GM23338 (cell line): ENCODE results near the gene DTX1. TPM values are rescaled to one million over a fixed set of nuclear protein-coding genes. Genes with fewer than 3 reads are reported as not detected.

Experiments used
- ATAC-seq: fragments of 200-7000 bp; cut with Tn5 transposase; 3 replicates; pipeline ENCODE4 v1.9.1; 2020
- DNase-seq: peaks from one replicate; pipeline ENCODE4 v3.0.0-alpha.2; 2015; ENCODE audit warnings: low spot score
- H2AFZ ChIP-seq: fragments of 200-600 bp; sonication (generic); 2 replicates; pipeline ENCODE4 v1.8.0; 2016; ENCODE audit warnings: antibody characterized with exemption, mild to moderate bottlenecking, moderate library complexity
- H3F3A ChIP-seq: fragments of 200-600 bp; sonication (generic); replicated peaks from 2 replicates; pipeline ENCODE4 v1.8.0; 2017; ENCODE audit warnings: antibody characterized with exemption, mixed run types, low read depth
- H3K27ac ChIP-seq: fragments of 200-600 bp; sonication (generic); 2 replicates; pipeline ENCODE4 v1.6.1; 2016; ENCODE audit warnings: low read depth
- H3K27me3 ChIP-seq: fragments of 200-600 bp; sonication (generic); 2 replicates; pipeline ENCODE4 v1.8.0; 2016; ENCODE audit warnings: mild to moderate bottlenecking, mixed run types, moderate library complexity; ENCODE audit not compliant: insufficient read depth
- H3K36me3 ChIP-seq: fragments of 200-600 bp; sonication (generic); 2 replicates; pipeline ENCODE4 v1.8.0; 2016; ENCODE audit warnings: mild to moderate bottlenecking; ENCODE audit not compliant: insufficient read depth
- H3K4me1 ChIP-seq: fragments of 200-600 bp; sonication (generic); 2 replicates; pipeline ENCODE4 v1.8.0; 2016; ENCODE audit warnings: mild to moderate bottlenecking, moderate library complexity; ENCODE audit not compliant: insufficient read depth
- H3K4me2 ChIP-seq: fragments of 200-600 bp; sonication (generic); 2 replicates; pipeline ENCODE4 v1.7.1; 2017; ENCODE audit warnings: mixed run types
- H3K4me3 ChIP-seq: fragments of 200-600 bp; sonication (generic); 2 replicates; pipeline ENCODE4 v1.6.1; 2016; ENCODE audit warnings: mixed run types
- H3K79me2 ChIP-seq: fragments of 200-600 bp; sonication (generic); replicated peaks from 2 replicates; pipeline ENCODE4 v1.8.0; 2017; ENCODE audit warnings: mild to moderate bottlenecking; ENCODE audit not compliant: insufficient read depth
- H3K9me2 ChIP-seq: fragments of 200-600 bp; sonication (generic); 2 replicates; pipeline ENCODE4 v1.8.0; 2017; ENCODE audit not compliant: insufficient read depth
- H4K20me1 ChIP-seq: fragments of 200-600 bp; sonication (generic); replicated peaks from 2 replicates; pipeline ENCODE4 v1.8.0; 2017; ENCODE audit warnings: mild to moderate bottlenecking; ENCODE audit not compliant: insufficient read depth
- H3K27ac Mint-ChIP-seq: 2 replicates; pipeline ENCODE4 v1.8.0; 2020; ENCODE audit warnings: inconsistent platforms, mild to moderate bottlenecking, moderate library complexity, mixed read lengths
- H3K27me3 Mint-ChIP-seq: 3 replicates; pipeline ENCODE4 v1.8.0; 2022; ENCODE audit warnings: low read depth, mild to moderate bottlenecking, moderate library complexity, mixed read lengths, inconsistent platforms; ENCODE audit not compliant: insufficient read depth, poor library complexity
- H3K36me3 Mint-ChIP-seq: 3 replicates; pipeline ENCODE4 v1.8.0; 2021; ENCODE audit warnings: low read depth, mild to moderate bottlenecking, inconsistent platforms, moderate library complexity, mixed read lengths
- H3K4me1 Mint-ChIP-seq: 3 replicates; pipeline ENCODE4 v1.8.0; 2020; ENCODE audit warnings: mild to moderate bottlenecking, inconsistent platforms, mixed read lengths
- H3K4me3 Mint-ChIP-seq: 3 replicates; pipeline ENCODE4 v1.8.0; 2021; ENCODE audit warnings: moderate library complexity, mild to moderate bottlenecking, inconsistent platforms, mixed read lengths
- H3K9me3 Mint-ChIP-seq: 3 replicates; pipeline ENCODE4 v1.8.0; 2020; ENCODE audit warnings: moderate library complexity, mild to moderate bottlenecking, inconsistent platforms, mixed read lengths
- CREB1 ChIP-seq: fragments of 250-450 bp; sonication (Bioruptor Pico); IDR thresholded peaks from 2 replicates; pipeline ENCODE4 v1.5.0; 2020; ENCODE audit warnings: low read depth, mild to moderate bottlenecking, moderate library complexity
- EZH2 ChIP-seq: fragments of 200-600 bp; sonication (generic); IDR thresholded peaks from one replicate; pipeline ENCODE4 v1.8.0; 2017; ENCODE audit warnings: antibody characterized with exemption, mild to moderate bottlenecking, low read depth; ENCODE audit not compliant: unreplicated experiment
- POLR2AphosphoS5 ChIP-seq: IDR thresholded peaks from 2 replicates; pipeline ENCODE4 v1.6.1; 2016; ENCODE audit warnings: antibody characterized with exemption, low read depth
- STAT1 ChIP-seq: IDR thresholded peaks from one replicate; pipeline ENCODE4 v1.6.1; 2016; ENCODE audit warnings: antibody characterized with exemption; ENCODE audit not compliant: unreplicated experiment
- ZNF114 ChIP-seq: fragments of 250-450 bp; sonication (Bioruptor Pico); IDR thresholded peaks from 2 replicates; pipeline ENCODE4 v1.5.0; 2020; ENCODE audit warnings: mild to moderate bottlenecking, moderate library complexity
- ZNF462 ChIP-seq: fragments of 250-450 bp; sonication (Bioruptor Pico); IDR thresholded peaks from 2 replicates; pipeline ENCODE4 v1.5.0; 2020; ENCODE audit warnings: mild to moderate bottlenecking, moderate library complexity
- polyA plus RNA-seq: library from polyadenylated mRNA; unstranded; fragments of >200 nt; fragmentation: Nextera tagmentation; extraction: Ambion mirVana; gene quantifications from 2 replicates; pipeline ENCODE4 v1.2.1, GENCODE V29; 2016
- total RNA-seq: library from RNA; depleted of rRNA; stranded (reverse); fragments of >200 nt; shearing (Covaris generic); gene quantifications from 2 replicates; pipeline ENCODE4 v1.2.3, GENCODE V29; 2014
- TF ChIP-seq, protein P1 (sequence below): IDR thresholded peaks from one replicate; pipeline ENCODE4 v1.6.1; 2018; ENCODE audit warnings: antibody characterized with exemption; ENCODE audit not compliant: unreplicated experiment
- TF ChIP-seq, protein P2 (sequence below), 2 experiments: fragments of 200-600 bp in 1 of 2; sonication (generic) in 1 of 2; conservative IDR thresholded peaks; 2 replicates each; pipeline versions ENCODE4 v1.5.1 to v1.6.1; 2016 to 2017; ENCODE audit warnings: antibody characterized with exemption in 2 of 2, low read depth in 2 of 2, mild to moderate bottlenecking in 2 of 2, moderate library complexity in 1 of 2

DTX1 gene
- total and polyA plus RNA-seq, 2 experiments from 2014 or later: 1.6 to 9.0 TPM

GRCh38 chr12:113130457-113131135 lies 74.1 kb downstream of the DTX1 start:
- peaks cover 5% of the 10 kb centered on the region; the same call in 1 of the 2 replicates for H3K4me1 ChIP-seq
- H3K4me3 ChIP-seq: no peak overlapping the region
- DNase-seq (peak; percentile 85), ATAC-seq (peak; percentile 61)
- no peak overlapping the region for H3K4me3 Mint-ChIP-seq
- no peaks in the 10 kb centered on the region for H3K9me2 ChIP-seq
- no peaks in the 10 kb centered on the region for H3F3A ChIP-seq
- H3K36me3 Mint-ChIP-seq: no peaks in the 10 kb centered on the region
- H3K4me1 Mint-ChIP-seq: peaks cover 7% of the 10 kb centered on the region; the same call in 2 of the 3 replicates
- TF ChIP-seq EZH2: no peak
- TF ChIP-seq, protein P1, sequence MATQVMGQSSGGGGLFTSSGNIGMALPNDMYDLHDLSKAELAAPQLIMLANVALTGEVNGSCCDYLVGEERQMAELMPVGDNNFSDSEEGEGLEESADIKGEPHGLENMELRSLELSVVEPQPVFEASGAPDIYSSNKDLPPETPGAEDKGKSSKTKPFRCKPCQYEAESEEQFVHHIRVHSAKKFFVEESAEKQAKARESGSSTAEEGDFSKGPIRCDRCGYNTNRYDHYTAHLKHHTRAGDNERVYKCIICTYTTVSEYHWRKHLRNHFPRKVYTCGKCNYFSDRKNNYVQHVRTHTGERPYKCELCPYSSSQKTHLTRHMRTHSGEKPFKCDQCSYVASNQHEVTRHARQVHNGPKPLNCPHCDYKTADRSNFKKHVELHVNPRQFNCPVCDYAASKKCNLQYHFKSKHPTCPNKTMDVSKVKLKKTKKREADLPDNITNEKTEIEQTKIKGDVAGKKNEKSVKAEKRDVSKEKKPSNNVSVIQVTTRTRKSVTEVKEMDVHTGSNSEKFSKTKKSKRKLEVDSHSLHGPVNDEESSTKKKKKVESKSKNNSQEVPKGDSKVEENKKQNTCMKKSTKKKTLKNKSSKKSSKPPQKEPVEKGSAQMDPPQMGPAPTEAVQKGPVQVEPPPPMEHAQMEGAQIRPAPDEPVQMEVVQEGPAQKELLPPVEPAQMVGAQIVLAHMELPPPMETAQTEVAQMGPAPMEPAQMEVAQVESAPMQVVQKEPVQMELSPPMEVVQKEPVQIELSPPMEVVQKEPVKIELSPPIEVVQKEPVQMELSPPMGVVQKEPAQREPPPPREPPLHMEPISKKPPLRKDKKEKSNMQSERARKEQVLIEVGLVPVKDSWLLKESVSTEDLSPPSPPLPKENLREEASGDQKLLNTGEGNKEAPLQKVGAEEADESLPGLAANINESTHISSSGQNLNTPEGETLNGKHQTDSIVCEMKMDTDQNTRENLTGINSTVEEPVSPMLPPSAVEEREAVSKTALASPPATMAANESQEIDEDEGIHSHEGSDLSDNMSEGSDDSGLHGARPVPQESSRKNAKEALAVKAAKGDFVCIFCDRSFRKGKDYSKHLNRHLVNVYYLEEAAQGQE: no peak
- no peak for TF ChIP-seq ZNF462 (CRISPR knock-in tag)
- no peak for TF ChIP-seq ZNF114 (CRISPR knock-in tag)
- TF ChIP-seq CREB1 (CRISPR knock-in tag): peak; percentile 54; the same call in 1 of the 2 replicates
- no peak for TF ChIP-seq POLR2AphosphoS5
- TF ChIP-seq, protein P2, sequence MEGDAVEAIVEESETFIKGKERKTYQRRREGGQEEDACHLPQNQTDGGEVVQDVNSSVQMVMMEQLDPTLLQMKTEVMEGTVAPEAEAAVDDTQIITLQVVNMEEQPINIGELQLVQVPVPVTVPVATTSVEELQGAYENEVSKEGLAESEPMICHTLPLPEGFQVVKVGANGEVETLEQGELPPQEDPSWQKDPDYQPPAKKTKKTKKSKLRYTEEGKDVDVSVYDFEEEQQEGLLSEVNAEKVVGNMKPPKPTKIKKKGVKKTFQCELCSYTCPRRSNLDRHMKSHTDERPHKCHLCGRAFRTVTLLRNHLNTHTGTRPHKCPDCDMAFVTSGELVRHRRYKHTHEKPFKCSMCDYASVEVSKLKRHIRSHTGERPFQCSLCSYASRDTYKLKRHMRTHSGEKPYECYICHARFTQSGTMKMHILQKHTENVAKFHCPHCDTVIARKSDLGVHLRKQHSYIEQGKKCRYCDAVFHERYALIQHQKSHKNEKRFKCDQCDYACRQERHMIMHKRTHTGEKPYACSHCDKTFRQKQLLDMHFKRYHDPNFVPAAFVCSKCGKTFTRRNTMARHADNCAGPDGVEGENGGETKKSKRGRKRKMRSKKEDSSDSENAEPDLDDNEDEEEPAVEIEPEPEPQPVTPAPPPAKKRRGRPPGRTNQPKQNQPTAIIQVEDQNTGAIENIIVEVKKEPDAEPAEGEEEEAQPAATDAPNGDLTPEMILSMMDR (conservative IDR thresholded peaks at IDR 0.05; ENCODE audit: low read depth in 2 of 2): peak; percentile 65 to 94
- no peak for TF ChIP-seq STAT1
- no peak overlapping the region; the same call in 1 of the 2 replicates for H3K27ac Mint-ChIP-seq
- no peaks in the 10 kb centered on the region for H3K36me3 ChIP-seq
- H2AFZ ChIP-seq: 0 out of 2 replicates have a peak overlapping the region, but pooled peaks have one; percentile 56
- no peaks in the 10 kb centered on the region for H4K20me1 ChIP-seq
- H3K4me2 ChIP-seq: no peak overlapping the region
- peaks cover 14% of the 10 kb centered on the region for H3K27me3 Mint-ChIP-seq
- no peak overlapping the region for H3K27ac ChIP-seq
- no peaks in the 10 kb centered on the region for H3K9me3 Mint-ChIP-seq
- peaks cover 8% of the 10 kb centered on the region for H3K27me3 ChIP-seq
- H3K79me2 ChIP-seq: no peaks in the 10 kb centered on the region
